ENCODE results near the gene TRPM8. TPM values are rescaled to one million over a fixed set of nuclear protein-coding genes. Genes with fewer than 3 reads are reported as not detected.

The TRPM8 gene
- total and polyA plus RNA-seq, 2 of the 8 experiments (the other 6 are each of a cell fraction or from before 2014, with no cell fraction given), result 0.18 to 0.54 TPM

GRCh38 chr2:234019896-234020295 is 102.7 kb downstream of the TRPM8 start:
- Histone ChIP-seq H3K56ac (replicated peaks; ENCODE audit: insufficient read length, low read depth, low read length) (no peak overlapping the region), H3K79me2 (ENCODE audit: control insufficient read depth in 1 of 2, insufficient read depth in 2 of 2, low read length in 2 of 2) (no peaks in the 10 kb centered on the region), H2BK5ac (ENCODE audit: low read depth, low read length) (no peak overlapping the region), H4K8ac (ENCODE audit: extremely low read depth, insufficient read depth, low read length) (no peak overlapping the region), H3K27me3 (replicated peaks in 1 of 4; ENCODE audit: control insufficient read depth in 3 of 4, extremely low read depth in 1 of 4, insufficient read depth in 3 of 4, low read length in 3 of 4) (no peaks in the 10 kb centered on the region), H3K23ac (ENCODE audit: insufficient read length) (no peak overlapping the region), H3K4me3 (ENCODE audit: extremely low read depth in 1 of 4, insufficient read depth in 2 of 4, low read depth in 3 of 4, low read length in 4 of 4) (no peak overlapping the region), H2AK5ac (ENCODE audit: low read depth, low read length) (no peak overlapping the region), H3K9me3 (ENCODE audit: insufficient read depth in 2 of 2, low read depth in 1 of 2, low read length in 1 of 2) (peaks cover 6 to 15% of the 10 kb centered on the region in 2 experiments; a peak in 2 of 4 replicates), H3K4me2 (ENCODE audit: insufficient read depth in 1 of 2, low read depth in 2 of 2, low read length in 2 of 2) (no peak overlapping the region), H3K27ac (ENCODE audit: low read depth, low read length) (no peak overlapping the region), H2BK20ac (ENCODE audit: low read length) (no peak overlapping the region), H3K36me3 (ENCODE audit: control insufficient read depth in 2 of 4, insufficient read depth in 4 of 4, low read length in 3 of 4) (no peaks in the 10 kb centered on the region), H3K4ac (replicated peaks; ENCODE audit: insufficient read length, low read depth, low read length) (no peak overlapping the region), H2BK120ac (replicated peaks; ENCODE audit: low read depth, low read length) (no peak overlapping the region), H2BK12ac (ENCODE audit: low read depth, low read length) (no peak overlapping the region), H3K23me2 (ENCODE audit: low read depth, low read length) (no peaks in the 10 kb centered on the region), H3K14ac (ENCODE audit: insufficient read length) (no peak overlapping the region), H3K79me1 (ENCODE audit: low read depth, low read length) (no peaks in the 10 kb centered on the region), H4K91ac (replicated peaks; ENCODE audit: insufficient read length, low read length) (no peak overlapping the region), H2BK15ac (ENCODE audit: low read length) (no peak overlapping the region), H4K20me1 (replicated peaks in 1 of 2; ENCODE audit: control insufficient read depth in 1 of 2, insufficient read depth in 2 of 2, low read length in 2 of 2) (no peaks in the 10 kb centered on the region), H3K9ac (replicated peaks in 1 of 4; ENCODE audit: extremely low read depth in 1 of 4, low read depth in 3 of 4, low read length in 3 of 4) (no peak overlapping the region), H3K4me1 (replicated peaks in 1 of 4; ENCODE audit: control insufficient read depth in 3 of 4, insufficient read depth in 4 of 4, low read length in 3 of 4) (no peaks in the 10 kb centered on the region), H2AFZ (ENCODE audit: low read length) (no peak overlapping the region), H4K5ac (ENCODE audit: insufficient read length, low read depth, low read length) (no peak overlapping the region), H3K18ac (ENCODE audit: extremely low read depth, low read length) (no peak overlapping the region)
- DNase-seq (ENCODE audit: low read depth in 1 of 2, low spot score in 2 of 2) (no peak), FAIRE-seq (no peak)
- ChIA-PET CTCF (ENCODE audit: partially characterized antibody) (no interaction called here), POLR2A (ENCODE audit: partially characterized antibody) (no interaction called here)
- TF ChIP-seq BRCA1 (IDR thresholded peaks at IDR 0.05; ENCODE audit: low read depth, low read length) (no peak), NRF1 (IDR thresholded peaks at IDR 0.05; ENCODE audit: low read depth, low read length) (no peak), TAF7 (optimal IDR thresholded peaks at IDR 0.05; ENCODE audit: borderline replicate concordance, low read depth, low read length) (no peak), FOSL1 (IDR thresholded peaks at IDR 0.05; ENCODE audit: insufficient read depth, low read depth, low read length) (no peak), ASH2L (IDR thresholded peaks at IDR 0.05; ENCODE audit: low read length) (no peak), KDM4A (IDR thresholded peaks at IDR 0.05; ENCODE audit: low read depth, low read length, severe bottlenecking) (no peak), CHD2 (IDR thresholded peaks at IDR 0.05; ENCODE audit: low read length) (no peak), GABPA (IDR thresholded peaks at IDR 0.05; ENCODE audit: borderline replicate concordance, insufficient read depth, low read length) (no peak)
- WGBS, 2 experiments (ENCODE audit: extremely low coverage in 1 of 2, insufficient coverage in 1 of 2, insufficient read length in 1 of 2, insufficient replicate concordance in 2 of 2, low coverage in 1 of 2, low lambda C conversion rate in 2 of 2, missing lambda C conversion rate in 1 of 2), result 100% methylated on average over 4 of the region's 4 CpGs; no CpG with 5 or more reads in 1 of the 2 experiments
